Measurements from ENCODE around the gene BORCS5. TPM values are rescaled to one million over a fixed set of nuclear protein-coding genes. Genes with fewer than 3 reads are reported as not detected.

The BORCS5 gene
- total and polyA plus RNA-seq, 2 experiments from 2014 or later: 7.7 to 14.1 TPM

GRCh38 chr12:12454315-12454714, 97.4 kb downstream of the BORCS5 start:
- Histone ChIP-seq H3K9me2 (ENCODE audit: insufficient read depth) (no peaks in the 10 kb centered on the region), H4K20me1 (ENCODE audit: insufficient read depth) (no peaks in the 10 kb centered on the region), H3K36me3 (ENCODE audit: low read depth) (no peaks in the 10 kb centered on the region), H3F3A (ENCODE audit: insufficient read depth) (peaks cover 8% of the 10 kb centered on the region; the same call in 1 of the 2 replicates), H2AFZ (no peak overlapping the region), H3K27me3 (replicated peaks; ENCODE audit: insufficient read depth) (no peaks in the 10 kb centered on the region), H3K4me2 (ENCODE audit: unreplicated experiment) (no peak overlapping the region), H3K27ac (no peak overlapping the region), H3K9me3 (ENCODE audit: low read depth) (no peaks in the 10 kb centered on the region), H3K4me1 (ENCODE audit: insufficient read depth) (peaks cover 5% of the 10 kb centered on the region; the same call in 1 of the 2 replicates), H3K4me3 (no peak overlapping the region), H3K79me2 (ENCODE audit: insufficient read depth) (no peaks in the 10 kb centered on the region), H3K9ac (no peak overlapping the region)
- in situ Hi-C loops (cut with MboI): no loop called here
- no peak for DNase-seq
- no peak for TF ChIP-seq EZH2 (IDR thresholded peaks at IDR 0.05; ENCODE audit: insufficient read depth, poor library complexity, severe bottlenecking)
- no peak for TF ChIP-seq EZH2phosphoT487 (IDR thresholded peaks at IDR 0.05; ENCODE audit: insufficient read depth, low read depth)

GRCh38 chr12:12456637-12457036, 99.8 kb downstream of the BORCS5 start:
- H2AFZ ChIP-seq: no peak overlapping the region
- H3K9me2 ChIP-seq (ENCODE audit: insufficient read depth): no peaks in the 10 kb centered on the region
- no peaks in the 10 kb centered on the region for H4K20me1 ChIP-seq (ENCODE audit: insufficient read depth)
- 49 to 50% methylated on average over 5 of the region's 5 CpGs for WGBS, 2 experiments (ENCODE audit: low coverage in 1 of 2, low lambda C conversion rate in 2 of 2, missing lambda C conversion rate in 2 of 2)
- H3K9me3 ChIP-seq (ENCODE audit: low read depth): no peaks in the 10 kb centered on the region
- no peak overlapping the region for H3K27ac ChIP-seq
- peaks cover 8% of the 10 kb centered on the region; the same call in 1 of the 2 replicates for H3F3A ChIP-seq (ENCODE audit: insufficient read depth)
- H3K36me3 ChIP-seq (ENCODE audit: low read depth): no peaks in the 10 kb centered on the region
- DNase-seq: peak; percentile 56
- no peak overlapping the region for H3K4me2 ChIP-seq (ENCODE audit: unreplicated experiment)
- H3K79me2 ChIP-seq (ENCODE audit: insufficient read depth): no peaks in the 10 kb centered on the region
- H3K27me3 ChIP-seq (replicated peaks; ENCODE audit: insufficient read depth): no peaks in the 10 kb centered on the region
- no peak overlapping the region for H3K4me3 ChIP-seq
- peaks cover 5% of the 10 kb centered on the region; the same call in 1 of the 2 replicates for H3K4me1 ChIP-seq (ENCODE audit: insufficient read depth)
- no peak for TF ChIP-seq EZH2phosphoT487 (IDR thresholded peaks at IDR 0.05; ENCODE audit: insufficient read depth, low read depth)
- no peak for TF ChIP-seq EZH2 (IDR thresholded peaks at IDR 0.05; ENCODE audit: insufficient read depth, poor library complexity, severe bottlenecking)
- H3K9ac ChIP-seq: no peak overlapping the region
- in situ Hi-C loops (cut with MboI): no loop called here

GRCh38 chr12:12460935-12461922, 104.4 kb downstream of the BORCS5 start:
- Histone ChIP-seq H3K27ac (no peak overlapping the region), H3K4me2 (ENCODE audit: unreplicated experiment) (no peak overlapping the region), H3K79me2 (ENCODE audit: insufficient read depth) (no peaks in the 10 kb centered on the region), H3K9me2 (ENCODE audit: insufficient read depth) (no peaks in the 10 kb centered on the region), H3F3A (ENCODE audit: insufficient read depth) (peaks cover 8% of the 10 kb centered on the region; the same call in 1 of the 2 replicates), H3K36me3 (ENCODE audit: low read depth) (no peaks in the 10 kb centered on the region), H3K9ac (no peak overlapping the region), H3K4me1 (ENCODE audit: insufficient read depth) (peaks cover 5% of the 10 kb centered on the region; the same call in 1 of the 2 replicates), H4K20me1 (ENCODE audit: insufficient read depth) (no peaks in the 10 kb centered on the region), H2AFZ (no peak overlapping the region), H3K9me3 (ENCODE audit: low read depth) (no peaks in the 10 kb centered on the region), H3K4me3 (no peak overlapping the region), H3K27me3 (replicated peaks; ENCODE audit: insufficient read depth) (no peaks in the 10 kb centered on the region)
- in situ Hi-C loops (cut with MboI): no loop called here
- DNase-seq: no peak
- WGBS, 2 experiments (ENCODE audit: low coverage in 1 of 2, low lambda C conversion rate in 2 of 2, missing lambda C conversion rate in 2 of 2): 94% methylated on average over 8 of the region's 8 CpGs
- TF ChIP-seq EZH2 (IDR thresholded peaks at IDR 0.05; ENCODE audit: insufficient read depth, poor library complexity, severe bottlenecking) (no peak), EZH2phosphoT487 (IDR thresholded peaks at IDR 0.05; ENCODE audit: insufficient read depth, low read depth) (no peak)

- in situ Hi-C loops (cut with MboI): no loop called here
- peaks cover 1% of the 10 kb centered on the region; the same call in 1 of the 2 replicates for H3F3A ChIP-seq (ENCODE audit: insufficient read depth)
Measured at GRCh38 chr12:12461923-12462315, 105.0 kb downstream of the BORCS5 start.

More at GRCh38 chr12:12461923-12462315, 105.0 kb downstream of the BORCS5 start:
- Histone ChIP-seq H3K4me2 (ENCODE audit: unreplicated experiment) (no peak overlapping the region), H3K36me3 (ENCODE audit: low read depth) (no peaks in the 10 kb centered on the region), H4K20me1 (ENCODE audit: insufficient read depth) (no peaks in the 10 kb centered on the region), H3K27ac (no peak overlapping the region), H3K9ac (no peak overlapping the region), H3K27me3 (replicated peaks; ENCODE audit: insufficient read depth) (no peaks in the 10 kb centered on the region), H3K4me3 (no peak overlapping the region), H2AFZ (no peak overlapping the region), H3K9me3 (ENCODE audit: low read depth) (no peaks in the 10 kb centered on the region), H3K9me2 (ENCODE audit: insufficient read depth) (no peaks in the 10 kb centered on the region), H3K4me1 (ENCODE audit: insufficient read depth) (peaks cover 3% of the 10 kb centered on the region; the same call in 1 of the 2 replicates), H3K79me2 (ENCODE audit: insufficient read depth) (no peaks in the 10 kb centered on the region)
- TF ChIP-seq EZH2 (IDR thresholded peaks at IDR 0.05; ENCODE audit: insufficient read depth, poor library complexity, severe bottlenecking): no peak
- TF ChIP-seq EZH2phosphoT487 (IDR thresholded peaks at IDR 0.05; ENCODE audit: insufficient read depth, low read depth): no peak
- DNase-seq: no peak
- 74 to 76% methylated on average over 5 of the region's 5 CpGs for WGBS, 2 experiments (ENCODE audit: low coverage in 1 of 2, low lambda C conversion rate in 2 of 2, missing lambda C conversion rate in 2 of 2)

All from GM23248 (cell line).